Fibroblast of lung (primary cell): ENCODE data around the gene SH3GL3. TPM values are rescaled to one million over a fixed set of nuclear protein-coding genes. Genes with fewer than 3 reads are reported as not detected.
A peak's percentile ranks its signal among the peaks of the same experiment; 100 is the strongest.

Experiments
- DNase-seq, 2 donors: peaks; one replicate each; pipeline versions ENCODE4 v3.0.0 to v3.0.0-alpha.2; 2010; ENCODE audit warnings: low read depth in 2 of 2
- H2AFZ ChIP-seq: 2 replicates; pipeline ENCODE4 v1.5.1; 2012; ENCODE audit warnings: low read length, control low read depth, inconsistent platforms
- H3K27ac ChIP-seq: 2 replicates; pipeline ENCODE4 v1.5.1; 2011; ENCODE audit warnings: low read length, control low read depth; ENCODE audit not compliant: insufficient read depth
- H3K27me3 ChIP-seq: 2 replicates; pipeline ENCODE4 v1.5.1; 2011; ENCODE audit warnings: mild to moderate bottlenecking, low read length; ENCODE audit not compliant: control insufficient read depth, insufficient read depth
- H3K36me3 ChIP-seq: 2 replicates; pipeline ENCODE4 v1.5.1; 2011; ENCODE audit warnings: low read length; ENCODE audit not compliant: control insufficient read depth, insufficient read depth
- H3K4me1 ChIP-seq: 2 replicates; pipeline ENCODE4 v1.5.1; 2011; ENCODE audit warnings: low read length; ENCODE audit not compliant: control insufficient read depth, insufficient read depth; ENCODE audit errors: extremely low read depth
- H3K4me2 ChIP-seq: 2 replicates; pipeline ENCODE4 v1.5.1; 2011; ENCODE audit warnings: low read length, control low read depth; ENCODE audit not compliant: insufficient read depth; ENCODE audit errors: extremely low read depth
- H3K4me3 ChIP-seq, 4 experiments: fragments of 200-600 bp in 1 of 4; sonication (generic) in 1 of 4; replicated peaks in 1 of 4; 2 replicates each; pipeline ENCODE4 v1.5.1; 2011 to 2016; ENCODE audit warnings: low read length in 4 of 4, low read depth in 3 of 4, mild to moderate bottlenecking in 3 of 4, control low read depth in 2 of 4, inconsistent platforms in 1 of 4, mixed read lengths in 1 of 4; ENCODE audit not compliant: insufficient read depth in 1 of 4; ENCODE audit errors: control extremely low read depth in 1 of 4
- H3K79me2 ChIP-seq: 2 replicates; pipeline ENCODE4 v1.5.1; 2012; ENCODE audit warnings: mild to moderate bottlenecking, low read length, inconsistent platforms; ENCODE audit not compliant: control insufficient read depth, insufficient read depth
- H3K9ac ChIP-seq: 2 replicates; pipeline ENCODE4 v1.5.1; 2011; ENCODE audit warnings: mild to moderate bottlenecking, low read length, control low read depth; ENCODE audit not compliant: insufficient read depth
- H3K9me3 ChIP-seq: 2 replicates; pipeline ENCODE4 v1.5.1; 2012; ENCODE audit warnings: low read depth, low read length; ENCODE audit not compliant: control insufficient read depth, insufficient read depth
- H4K20me1 ChIP-seq: 2 replicates; pipeline ENCODE4 v1.5.1; 2011; ENCODE audit warnings: low read length; ENCODE audit not compliant: control insufficient read depth, insufficient read depth; ENCODE audit errors: extremely low read depth
- EZH2 ChIP-seq: IDR thresholded peaks from 2 replicates; pipeline ENCODE4 v1.5.1; 2012; ENCODE audit warnings: low read length, control low read depth, mild to moderate bottlenecking; ENCODE audit errors: missing control alignments
- polyA plus RNA-seq, 2 donors: library from polyadenylated mRNA; depleted of rRNA in 1 of 2; stranded (reverse) in 1 of 2; unstranded in 1 of 2; fragments of >200 nt; gene quantifications; 2 replicates each; pipeline ENCODE4 v1.2.1, GENCODE V29; 2011 to 2012; ENCODE audit warnings: missing spikeins in 1 of 2
- total RNA-seq: library from RNA; depleted of rRNA; stranded (reverse); fragments of >200 nt; gene quantifications from 2 replicates; pipeline ENCODE4 v1.2.1, GENCODE V29; 2014
- TF ChIP-seq, protein P1 (sequence below), 2 donors: IDR thresholded peaks in 1 of 2; conservative IDR thresholded peaks in 1 of 2; 1 replicate in 1 of 2; 2 replicates in 1 of 2; pipeline ENCODE4 v1.5.1; 2011 to 2012; ENCODE audit warnings: low read length in 2 of 2, control low read depth in 1 of 2, inconsistent platforms in 1 of 2, low read depth in 1 of 2, mild to moderate bottlenecking in 1 of 2

Gene SH3GL3
- total and polyA plus RNA-seq, 2 donors (not counting 1 experiment from before 2014, with no cell fraction given): under 0.01 to 0.05 TPM

GRCh38 chr15:83652626-83653204 is 205.6 kb downstream of the SH3GL3 start:
- TF ChIP-seq EZH2: no peak
- Histone ChIP-seq H4K20me1 (peaks cover 2% of the 10 kb centered on the region), H3K9me3 (no peaks in the 10 kb centered on the region), H3K79me2 (no peaks in the 10 kb centered on the region), H3K36me3 (no peaks in the 10 kb centered on the region), H3K4me2 (no peak overlapping the region), H2AFZ (no peak overlapping the region), H3K27ac (no peak overlapping the region), H3K4me3 (no peak overlapping the region), H3K27me3 (peaks cover 28% of the 10 kb centered on the region), H3K9ac (no peak overlapping the region), H3K4me1 (no peaks in the 10 kb centered on the region)
- DNase-seq: no peak

- peaks cover 28% of the 10 kb centered on the region for H3K27me3 ChIP-seq
Measured at GRCh38 chr15:83653288-83653638, 206.1 kb downstream of the SH3GL3 start.

GRCh38 chr15:83653639-83654378 is 206.7 kb downstream of the SH3GL3 start, which contains the start of gene ADAMTSL3:
TSS of gene ADAMTSL3 (plus strand) at chr15:83654123. CDS start at chr15:83655762, 1,639 bp downstream.
- peak; percentile 50 to 51 for DNase-seq
- no peak within 1 kb of the TSS for H2AFZ ChIP-seq
- no peaks in the 10 kb centered on the region for H3K9me3 ChIP-seq
- no peaks in the 10 kb centered on the region for H3K36me3 ChIP-seq
- H3K27ac ChIP-seq: no peak within 1 kb of the TSS
- peaks cover 28% of the 10 kb centered on the region for H3K27me3 ChIP-seq
- H3K4me3 ChIP-seq: peak within 1 kb of the TSS in 1 of 4 experiments; percentile 17
- TF ChIP-seq, protein P1, sequence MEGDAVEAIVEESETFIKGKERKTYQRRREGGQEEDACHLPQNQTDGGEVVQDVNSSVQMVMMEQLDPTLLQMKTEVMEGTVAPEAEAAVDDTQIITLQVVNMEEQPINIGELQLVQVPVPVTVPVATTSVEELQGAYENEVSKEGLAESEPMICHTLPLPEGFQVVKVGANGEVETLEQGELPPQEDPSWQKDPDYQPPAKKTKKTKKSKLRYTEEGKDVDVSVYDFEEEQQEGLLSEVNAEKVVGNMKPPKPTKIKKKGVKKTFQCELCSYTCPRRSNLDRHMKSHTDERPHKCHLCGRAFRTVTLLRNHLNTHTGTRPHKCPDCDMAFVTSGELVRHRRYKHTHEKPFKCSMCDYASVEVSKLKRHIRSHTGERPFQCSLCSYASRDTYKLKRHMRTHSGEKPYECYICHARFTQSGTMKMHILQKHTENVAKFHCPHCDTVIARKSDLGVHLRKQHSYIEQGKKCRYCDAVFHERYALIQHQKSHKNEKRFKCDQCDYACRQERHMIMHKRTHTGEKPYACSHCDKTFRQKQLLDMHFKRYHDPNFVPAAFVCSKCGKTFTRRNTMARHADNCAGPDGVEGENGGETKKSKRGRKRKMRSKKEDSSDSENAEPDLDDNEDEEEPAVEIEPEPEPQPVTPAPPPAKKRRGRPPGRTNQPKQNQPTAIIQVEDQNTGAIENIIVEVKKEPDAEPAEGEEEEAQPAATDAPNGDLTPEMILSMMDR (conservative IDR thresholded peaks at IDR 0.05 in 1 of 2, IDR thresholded peaks at IDR 0.05 in 1 of 2; ENCODE audit: low read depth in 1 of 2, low read length in 2 of 2): no peak
- TF ChIP-seq EZH2: no peak
- H3K4me2 ChIP-seq: peak within 1 kb of the TSS; percentile 32
- H4K20me1 ChIP-seq: peaks cover 2% of the 10 kb centered on the region
- no peak within 1 kb of the TSS for H3K9ac ChIP-seq
- no peaks in the 10 kb centered on the region for H3K4me1 ChIP-seq
- H3K79me2 ChIP-seq: no peaks in the 10 kb centered on the region

More at GRCh38 chr15:83653288-83653638, 206.1 kb downstream of the SH3GL3 start:
- H3K27ac ChIP-seq: no peak overlapping the region
- no peaks in the 10 kb centered on the region for H3K36me3 ChIP-seq
- H3K4me2 ChIP-seq: no peak overlapping the region
- TF ChIP-seq, protein P1 (conservative IDR thresholded peaks at IDR 0.05 in 1 of 2, IDR thresholded peaks at IDR 0.05 in 1 of 2; ENCODE audit: low read depth in 1 of 2, low read length in 2 of 2): no peak
- no peak for TF ChIP-seq EZH2
- no peaks in the 10 kb centered on the region for H3K79me2 ChIP-seq
- peaks cover 2% of the 10 kb centered on the region for H4K20me1 ChIP-seq
- no peaks in the 10 kb centered on the region for H3K4me1 ChIP-seq
- no peaks in the 10 kb centered on the region for H3K9me3 ChIP-seq
- H3K9ac ChIP-seq: no peak overlapping the region
- H2AFZ ChIP-seq: no peak overlapping the region
- DNase-seq: peak in 1 of 2 donors; percentile 6
- no peak overlapping the region for H3K4me3 ChIP-seq
